Heart left ventricle (tissue), 16 donors: Measurements from ENCODE around the gene EPB41. TPM values are rescaled to one million over a fixed set of nuclear protein-coding genes. Genes with fewer than 3 reads are reported as not detected.
A peak's percentile ranks its signal among the peaks of the same experiment; 100 is the strongest.

Experiments
- ATAC-seq, 4 donors: fragments of 200-7000 bp; cut with Tn5 transposase; one replicate each; pipeline ENCODE4 v1.9.1; 2020 to 2022; ENCODE audit warnings: moderate library complexity in 4 of 4, mild to moderate bottlenecking in 3 of 4, moderate number of reproducible peaks in 1 of 4
- DNase-seq, 5 donors: peaks; one replicate each; pipeline ENCODE4 v3.0.0-alpha.2; 2020
- H3K27ac ChIP-seq, 12 donors: fragments of 200-600 bp; sonication (generic) in 4 of 12; one replicate each; pipeline versions ENCODE4 v1.5.0 to v1.8.0; 2016 to 2022; ENCODE audit warnings: mild to moderate bottlenecking in 2 of 12
- H3K27me3 ChIP-seq, 9 donors: fragments of 200-600 bp; sonication (generic) in 2 of 9; one replicate each; pipeline versions ENCODE4 v1.5.1 to v1.8.0; 2016 to 2022; ENCODE audit warnings: mild to moderate bottlenecking in 3 of 9
- H3K36me3 ChIP-seq, 9 donors: fragments of 200-600 bp; sonication (generic) in 2 of 9; one replicate each; pipeline versions ENCODE4 v1.5.0 to v1.8.0; 2018 to 2022; ENCODE audit warnings: mild to moderate bottlenecking in 2 of 9
- H3K4me1 ChIP-seq, 12 donors: fragments of 200-600 bp; sonication (generic) in 4 of 12; one replicate each; pipeline versions ENCODE4 v1.5.0 to v1.8.0; 2016 to 2022; ENCODE audit warnings: mild to moderate bottlenecking in 3 of 12
- H3K4me3 ChIP-seq, 12 donors: fragments of 200-600 bp; sonication (generic) in 4 of 12; one replicate each; pipeline versions ENCODE4 v1.5.0 to v1.8.0; 2017 to 2022; ENCODE audit warnings: mild to moderate bottlenecking in 9 of 12, moderate library complexity in 4 of 12
- H3K9me3 ChIP-seq, 12 donors: fragments of 200-600 bp; sonication (generic) in 4 of 12; one replicate each; pipeline versions ENCODE4 v1.5.0 to v1.8.0; 2016 to 2022; ENCODE audit warnings: mild to moderate bottlenecking in 1 of 12
- POLR2A ChIP-seq, 2 donors: fragments of 450-650 bp; IDR thresholded peaks; one replicate each; pipeline ENCODE4 v1.6.1; 2017; ENCODE audit warnings: antibody characterized with exemption in 2 of 2, mild to moderate bottlenecking in 2 of 2, moderate library complexity in 2 of 2
- WGBS, 4 donors: extraction: QIAGEN DNeasy Blood & Tissue Kit in 2 of 4; methylation state at CpG; one replicate each; pipeline versions ENCODE4 v1.1.5 to v1.1.7; 2013 to 2018; 5-methylcytosine and 5-hydroxymethylcytosine counted together
- intact Hi-C, 10 donors: fragments of 100-400 bp; cut with DNase I; formaldehyde crosslinking; loops; one replicate each; pipeline versions ENCODE4 v1.11.1 to v1.14.2; 2022
- polyA plus RNA-seq, 2 donors: library from polyadenylated mRNA; stranded (reverse); fragments of 200-250 nt; gene quantifications; one replicate each; pipeline ENCODE4 v1.2.3, GENCODE V29; 2013
- total RNA-seq, 9 donors: library from RNA; depleted of rRNA in 2 of 9; stranded (reverse); fragments of >200 nt in 2 of 9; fragmentation: NEBNext Ultra II Directional in 3 of 9; extraction: Animal tissue kit (Norgen Biotek cat#: 25700) in 3 of 9; gene quantifications; one replicate each; pipeline versions ENCODE4 v1.1.0 to v1.2.4, GENCODE V29; 2016 to 2023
- TF ChIP-seq, protein P1 (sequence below), 12 donors: fragments of 200-600 bp; sonication (generic) in 4 of 12; IDR thresholded peaks; one replicate each; pipeline versions ENCODE4 v1.5.0 to v1.8.0; 2018 to 2022; ENCODE audit warnings: antibody characterized with exemption in 12 of 12, mild to moderate bottlenecking in 5 of 12
- donor health status: ischemic (EF 13 %, LVEDD 7.1; RV severe dilation, severe dysfunction).
- donor health status: healthy with polysubstance abuse.
- donor health status: DM: no; HTN: yes; CAD: no.
- donor health status: DM: no; HTN: no; CAD: no.
- donor health status: ischemic (EF 25% LVEDD 6.9; RV normal size, moderate dysfunction).
- donor health status: ischemic (EF 25% LVEDD 5.7; RV mildly dilated, moderate dysfunction).
- donor health status: healthy.
- donor health status: DM: yes; HTN: yes; CAD: no.
- donor health status: ischemic (EF 35%, LVEDD 5.7; RV mildly dilated, moderate dysfunction).
- donor health status: nonischemic (EF 11% LVEDD 7.7; RV severe dilation, severe dysfunction).
- donor health status: DM: yes; HTN: yes; CAD: no.
- donor health status: PGD.
- donor health status: ischemic (EF 29% LVEDD 5.4; RV normal size, mild dysfunction).
- donor health status: nonischemic (EF 23%, LVEDD 6.1; RV moderate dilation, normal function).

EPB41 gene
- total and polyA plus RNA-seq, 11 donors = 7.8 to 34.4 (median 20.1) TPM

DNA sequence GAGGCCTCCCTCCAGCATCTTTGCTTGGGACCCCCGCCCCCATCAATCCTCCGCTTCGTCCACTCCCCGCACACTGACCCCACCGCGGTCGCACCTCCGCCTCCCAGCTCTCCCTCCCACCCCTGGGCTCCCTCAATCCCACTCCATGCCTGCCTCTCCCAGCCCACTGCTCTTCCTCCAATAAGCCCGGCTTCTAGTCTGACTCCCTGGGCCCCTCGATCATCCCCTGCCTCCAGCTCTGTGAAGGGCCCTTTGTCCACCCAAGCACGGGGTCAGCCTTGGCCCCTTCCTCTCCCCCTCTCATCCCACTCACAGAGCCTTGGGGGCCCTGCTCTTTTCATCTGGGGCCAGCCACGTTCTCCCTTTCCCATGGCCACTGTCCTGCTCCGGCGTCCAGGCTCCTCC is 210.9 kb downstream of the EPB41 start:
- WGBS, 4 donors = 62 to 67% (median 64%) methylated on average over 14 of the region's 14 CpGs
- Histone ChIP-seq H3K27me3 (peaks cover 0 to 57% (median 18%) of the 10 kb centered on the region in 9 donors), H3K27ac (peak overlapping the region; percentile 84 to 99 (median 94)), H3K36me3 (no peaks in the 10 kb centered on the region), H3K9me3 (no peaks in the 10 kb centered on the region), H3K4me1 (peaks cover 0 to 40% (median 18%) of the 10 kb centered on the region in 12 donors), H3K4me3 (peak overlapping the region; percentile 56 to 90 (median 77))
- TF ChIP-seq POLR2A (IDR thresholded peaks at IDR 0.05) = no peak
- TF ChIP-seq, protein P1, sequence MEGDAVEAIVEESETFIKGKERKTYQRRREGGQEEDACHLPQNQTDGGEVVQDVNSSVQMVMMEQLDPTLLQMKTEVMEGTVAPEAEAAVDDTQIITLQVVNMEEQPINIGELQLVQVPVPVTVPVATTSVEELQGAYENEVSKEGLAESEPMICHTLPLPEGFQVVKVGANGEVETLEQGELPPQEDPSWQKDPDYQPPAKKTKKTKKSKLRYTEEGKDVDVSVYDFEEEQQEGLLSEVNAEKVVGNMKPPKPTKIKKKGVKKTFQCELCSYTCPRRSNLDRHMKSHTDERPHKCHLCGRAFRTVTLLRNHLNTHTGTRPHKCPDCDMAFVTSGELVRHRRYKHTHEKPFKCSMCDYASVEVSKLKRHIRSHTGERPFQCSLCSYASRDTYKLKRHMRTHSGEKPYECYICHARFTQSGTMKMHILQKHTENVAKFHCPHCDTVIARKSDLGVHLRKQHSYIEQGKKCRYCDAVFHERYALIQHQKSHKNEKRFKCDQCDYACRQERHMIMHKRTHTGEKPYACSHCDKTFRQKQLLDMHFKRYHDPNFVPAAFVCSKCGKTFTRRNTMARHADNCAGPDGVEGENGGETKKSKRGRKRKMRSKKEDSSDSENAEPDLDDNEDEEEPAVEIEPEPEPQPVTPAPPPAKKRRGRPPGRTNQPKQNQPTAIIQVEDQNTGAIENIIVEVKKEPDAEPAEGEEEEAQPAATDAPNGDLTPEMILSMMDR (IDR thresholded peaks at IDR 0.05) = no peak
- no peak for ATAC-seq
- intact Hi-C loops = loop anchor here in 4 of 10 donors (2.0 to 10.0 kb wide), 4 partner anchors 50 to 350 kb away; partner anchors contain the start of gene SRSF4 (in 2 of the 4)
- peak in 2 of 5 donors; percentile 17 to 24 for DNase-seq

DNA sequence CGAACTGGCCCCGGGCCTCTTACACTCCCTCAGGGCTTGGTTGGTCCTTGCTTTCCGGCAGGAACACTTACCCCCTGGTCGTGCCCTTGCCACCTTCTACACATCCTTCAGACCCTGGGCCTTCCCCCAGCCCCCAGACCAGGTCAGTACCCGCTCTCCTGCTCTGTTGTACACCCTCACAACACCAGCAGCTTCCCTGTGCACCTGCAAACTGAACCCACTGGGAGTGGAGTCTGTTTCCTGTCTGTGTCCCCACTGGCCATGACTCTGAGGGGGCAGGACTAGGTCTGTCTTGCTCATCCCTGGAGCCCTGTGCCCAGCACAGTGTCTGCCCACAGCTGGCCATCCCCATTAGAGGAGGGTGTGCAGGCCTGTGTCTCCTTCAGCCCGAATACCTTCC is 211.4 kb downstream of the EPB41 start:
- Histone ChIP-seq H3K36me3 (no peaks in the 10 kb centered on the region), H3K27me3 (peaks cover 0 to 55% (median 18%) of the 10 kb centered on the region in 9 donors), H3K4me3 (peak overlapping the region in 1 of 12 donors; percentile 83), H3K4me1 (peaks cover 0 to 40% (median 18%) of the 10 kb centered on the region in 12 donors), H3K27ac (peak overlapping the region in 4 of 12 donors; percentile 91 to 99 (median 96)), H3K9me3 (no peaks in the 10 kb centered on the region)
- ATAC-seq (no peak), DNase-seq (no peak)
- 90 to 93% (median 91%) methylated on average over 6 of the region's 6 CpGs for WGBS, 4 donors
- intact Hi-C loops = loop anchor here in 4 of 10 donors (2.0 to 10.0 kb wide), 4 partner anchors 49 to 351 kb away; partner anchors contain the start of gene SRSF4 (in 2 of the 4)
- TF ChIP-seq, protein P1 (IDR thresholded peaks at IDR 0.05) = no peak
- TF ChIP-seq POLR2A (IDR thresholded peaks at IDR 0.05) = no peak

DNA sequence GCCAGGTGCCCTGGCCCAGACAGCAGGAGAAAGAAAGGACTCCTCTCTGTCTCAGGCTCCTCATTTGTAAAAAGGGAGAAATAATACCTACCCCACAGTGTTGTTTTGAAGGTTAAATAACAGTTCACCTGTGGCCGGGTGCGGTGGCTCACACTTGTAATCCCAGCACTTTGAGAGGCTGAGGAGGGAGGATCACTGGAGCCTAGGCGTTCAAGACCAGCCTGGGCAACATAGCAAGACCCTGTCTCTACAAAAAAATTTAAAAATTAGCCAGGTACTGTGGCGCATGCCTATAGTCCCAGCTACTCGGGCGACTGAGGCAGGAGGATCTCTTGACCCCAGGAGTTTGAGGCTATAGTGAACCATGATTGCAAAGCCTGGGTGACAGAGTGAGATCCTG is 211.8 kb downstream of the EPB41 start:
- Histone ChIP-seq H3K9me3 (no peaks in the 10 kb centered on the region), H3K36me3 (no peaks in the 10 kb centered on the region), H3K4me1 (peaks cover 0 to 38% (median 18%) of the 10 kb centered on the region in 12 donors), H3K27me3 (peaks cover 0 to 51% (median 18%) of the 10 kb centered on the region in 9 donors), H3K4me3 (no peak overlapping the region), H3K27ac (peak overlapping the region in 1 of 12 donors; percentile 99)
- 95 to 98% (median 98%) methylated on average over 6 of the region's 6 CpGs for whole genome bisulfite sequencing, 4 donors
- ATAC-seq (no peak), DNase-seq (no peak)
- intact Hi-C loops = loop anchor here in 2 of 10 donors (10.0 kb wide), 3 partner anchors 49 to 351 kb away; no protein-coding TSS in a partner anchor
- TF ChIP-seq, protein P1 (IDR thresholded peaks at IDR 0.05) = no peak
- TF ChIP-seq POLR2A (IDR thresholded peaks at IDR 0.05) = no peak

DNA sequence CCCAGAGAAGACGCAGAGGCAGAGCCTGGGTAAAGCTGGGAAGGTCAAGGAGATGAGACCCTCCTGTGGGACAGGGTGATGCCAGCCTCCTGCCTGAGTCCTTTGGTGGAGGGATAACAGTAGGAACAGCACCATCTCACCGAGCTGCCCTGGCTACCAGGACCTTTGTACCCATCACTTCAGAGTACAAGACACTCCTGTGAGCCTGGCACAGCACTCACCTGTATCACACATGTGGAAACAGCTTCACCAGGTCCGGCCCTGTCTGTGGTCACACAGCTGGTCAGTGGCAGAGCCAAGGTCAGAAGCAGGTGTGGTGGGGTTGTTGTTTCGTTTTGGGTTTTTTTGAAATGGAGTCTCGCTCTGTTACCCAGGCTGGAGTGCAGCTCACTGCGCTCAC is 214.4 kb downstream of the EPB41 start:
- intact Hi-C loops = loop anchor here in 2 of 10 donors (10.0 kb wide), 3 partner anchors 46 to 354 kb away; no protein-coding TSS in a partner anchor
- TF ChIP-seq POLR2A (IDR thresholded peaks at IDR 0.05) = no peak
- TF ChIP-seq, protein P1 (IDR thresholded peaks at IDR 0.05) = no peak
- 82 to 95% (median 91%) methylated on average over 4 to 6 of the region's 6 CpGs for WGBS, 4 donors
- no peaks in the 10 kb centered on the region for H3K36me3 ChIP-seq
- DNase-seq (no peak), ATAC-seq (no peak)
- H3K4me3 ChIP-seq = no peak overlapping the region
- H3K4me1 ChIP-seq = peaks cover 0 to 17% (median 10%) of the 10 kb centered on the region in 12 donors
- no peak overlapping the region for H3K27ac ChIP-seq
- H3K9me3 ChIP-seq = no peaks in the 10 kb centered on the region
- H3K27me3 ChIP-seq = peaks cover 0 to 26% (median 6%) of the 10 kb centered on the region in 9 donors
